ENCODE results near the gene HLF. TPM values are rescaled to one million over a fixed set of nuclear protein-coding genes. Genes with fewer than 3 reads are reported as not detected.

The HLF gene
- total and polyA plus RNA-seq, 2 of the 4 experiments (the other 2 are of a cell fraction), result 0.18 TPM; not detected in 1

GRCh38 chr17:55318715-55319487 lies 54.1 kb downstream of the HLF start:
- no peak overlapping the region for H2AK5ac ChIP-seq (ENCODE audit: low read depth, low read length)
- no peak overlapping the region for H3K23ac ChIP-seq (ENCODE audit: low read depth, low read length)
- peaks cover 3% of the 10 kb centered on the region; the same call in 1 of the 2 replicates for H3K27me3 ChIP-seq (ENCODE audit: control insufficient read depth, insufficient read depth, low read length)
- no peak overlapping the region for H3K9ac ChIP-seq (ENCODE audit: low read depth, low read length)
- no peak overlapping the region for H3K27ac ChIP-seq (ENCODE audit: insufficient read depth, low read length)
- no peaks in the 10 kb centered on the region for H3K36me3 ChIP-seq (ENCODE audit: control insufficient read depth, insufficient read depth, low read length)
- H4K5ac ChIP-seq (ENCODE audit: low read depth, low read length), result no peak overlapping the region
- intact Hi-C loops (cut with micrococcal nuclease), result no loop called here
- H3K4me3 ChIP-seq (ENCODE audit: insufficient read depth, low read depth, low read length), result no peak overlapping the region
- no peak overlapping the region for H3K14ac ChIP-seq (replicated peaks; ENCODE audit: low read depth, low read length)
- no TSS peak for BruUV-seq (replicated peaks)
- TF ChIP-seq CHD1 (IDR thresholded peaks at IDR 0.05; ENCODE audit: low read depth, low read length) (no peak), POLR2A (IDR thresholded peaks at IDR 0.05; ENCODE audit: low read depth, low read length) (no peak), ELK1 (IDR thresholded peaks at IDR 0.05; ENCODE audit: borderline replicate concordance, low read depth, low read length) (no peak), RAD21 (IDR thresholded peaks at IDR 0.05; ENCODE audit: low read length) (no peak), SMC3 (IDR thresholded peaks at IDR 0.05; ENCODE audit: low read depth, low read length) (no peak), BHLHE40 (IDR thresholded peaks at IDR 0.05; ENCODE audit: low read depth, low read length) (no peak), USF2 (IDR thresholded peaks at IDR 0.05; ENCODE audit: low read depth, low read length) (no peak), RCOR1 (IDR thresholded peaks at IDR 0.05; ENCODE audit: insufficient replicate concordance, low read length) (no peak), MAZ (IDR thresholded peaks at IDR 0.05; ENCODE audit: borderline replicate concordance, low read depth, low read length) (no peak), MAFK (IDR thresholded peaks at IDR 0.05; ENCODE audit: low read depth, low read length) (no peak), MXI1 (IDR thresholded peaks at IDR 0.05; ENCODE audit: borderline replicate concordance, low read depth, low read length) (no peak)
- TF ChIP-seq, protein P1, sequence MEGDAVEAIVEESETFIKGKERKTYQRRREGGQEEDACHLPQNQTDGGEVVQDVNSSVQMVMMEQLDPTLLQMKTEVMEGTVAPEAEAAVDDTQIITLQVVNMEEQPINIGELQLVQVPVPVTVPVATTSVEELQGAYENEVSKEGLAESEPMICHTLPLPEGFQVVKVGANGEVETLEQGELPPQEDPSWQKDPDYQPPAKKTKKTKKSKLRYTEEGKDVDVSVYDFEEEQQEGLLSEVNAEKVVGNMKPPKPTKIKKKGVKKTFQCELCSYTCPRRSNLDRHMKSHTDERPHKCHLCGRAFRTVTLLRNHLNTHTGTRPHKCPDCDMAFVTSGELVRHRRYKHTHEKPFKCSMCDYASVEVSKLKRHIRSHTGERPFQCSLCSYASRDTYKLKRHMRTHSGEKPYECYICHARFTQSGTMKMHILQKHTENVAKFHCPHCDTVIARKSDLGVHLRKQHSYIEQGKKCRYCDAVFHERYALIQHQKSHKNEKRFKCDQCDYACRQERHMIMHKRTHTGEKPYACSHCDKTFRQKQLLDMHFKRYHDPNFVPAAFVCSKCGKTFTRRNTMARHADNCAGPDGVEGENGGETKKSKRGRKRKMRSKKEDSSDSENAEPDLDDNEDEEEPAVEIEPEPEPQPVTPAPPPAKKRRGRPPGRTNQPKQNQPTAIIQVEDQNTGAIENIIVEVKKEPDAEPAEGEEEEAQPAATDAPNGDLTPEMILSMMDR (conservative IDR thresholded peaks at IDR 0.05; ENCODE audit: low read depth, low read length), result no peak
- POLR2A ChIA-PET (ENCODE audit: unreplicated experiment), result no interaction called here
- H3K4me2 ChIP-seq (ENCODE audit: low read depth, low read length), result no peak overlapping the region
- DNase-seq (no peak), ATAC-seq (ENCODE audit: low read depth) (no peak)
- no peak overlapping the region for H2BK20ac ChIP-seq (ENCODE audit: low read depth, low read length)
- H3K4ac ChIP-seq (ENCODE audit: low read depth, low read length), result no peak overlapping the region
- CTCF ChIA-PET, result no interaction called here
- H2BK15ac ChIP-seq (ENCODE audit: low read depth, low read length), result no peak overlapping the region
- no peak overlapping the region for H2AK9ac ChIP-seq (replicated peaks; ENCODE audit: low read depth, low read length, poor library complexity)
- no peak overlapping the region for H3K18ac ChIP-seq (ENCODE audit: low read depth, low read length)
- no peak overlapping the region for H4K91ac ChIP-seq (ENCODE audit: insufficient read depth, low read depth, low read length)
- no peak overlapping the region for H2BK5ac ChIP-seq (ENCODE audit: low read depth, low read length, poor library complexity, severe bottlenecking)
- no peak overlapping the region for H3K56ac ChIP-seq (ENCODE audit: extremely low read depth, insufficient read depth, low read length)
- H4K20me1 ChIP-seq (ENCODE audit: insufficient read depth, low read length), result no peaks in the 10 kb centered on the region
- dilution Hi-C loops (cut with HindIII; ENCODE audit: low sequenced_read_pairs, unreplicated experiment), result no loop called here
- no peaks in the 10 kb centered on the region for H3K79me1 ChIP-seq (ENCODE audit: low read depth in 1 of 2, low read length in 2 of 2)
- in situ Hi-C loops (cut with MboI; ENCODE audit: low sequenced_read_pairs), result no loop called here
- H4K8ac ChIP-seq (ENCODE audit: low read depth in 2 of 2, low read length in 2 of 2), result no peak overlapping the region
- no CpG with 5 or more reads among the region's 7 CpGs for WGBS, 2 experiments (ENCODE audit: extremely low coverage in 2 of 2, insufficient read length in 1 of 2)
- no peak overlapping the region for H2BK120ac ChIP-seq (ENCODE audit: low read depth, low read length)
- no peaks in the 10 kb centered on the region for H3K4me1 ChIP-seq (ENCODE audit: control insufficient read depth, insufficient read depth, low read length)
- no peak overlapping the region for H2AFZ ChIP-seq (replicated peaks; ENCODE audit: low read length, poor library complexity)
- H3K9me1 ChIP-seq (ENCODE audit: insufficient read depth, low read length), result no peaks in the 10 kb centered on the region
- H3K9me3 ChIP-seq (ENCODE audit: control insufficient read depth, insufficient read depth, low read length), result no peaks in the 10 kb centered on the region; the same call in 1 of the 2 replicates

Measured in IMR-90 (cell line).